HL-60/S4 treated with retinoic acid at 250 ng/mL for 4 days and 3 days (cell line): ENCODE data around the gene EFCAB6.

Experiments
- in situ Hi-C: fragments of 300-500 bp; cut with MboI; formaldehyde crosslinking; loops from 2 replicates; pipeline ENCODE4 v1.7.0; 2022; ENCODE audit warnings: low sequenced_read_pairs

Gene EFCAB6

DNA sequence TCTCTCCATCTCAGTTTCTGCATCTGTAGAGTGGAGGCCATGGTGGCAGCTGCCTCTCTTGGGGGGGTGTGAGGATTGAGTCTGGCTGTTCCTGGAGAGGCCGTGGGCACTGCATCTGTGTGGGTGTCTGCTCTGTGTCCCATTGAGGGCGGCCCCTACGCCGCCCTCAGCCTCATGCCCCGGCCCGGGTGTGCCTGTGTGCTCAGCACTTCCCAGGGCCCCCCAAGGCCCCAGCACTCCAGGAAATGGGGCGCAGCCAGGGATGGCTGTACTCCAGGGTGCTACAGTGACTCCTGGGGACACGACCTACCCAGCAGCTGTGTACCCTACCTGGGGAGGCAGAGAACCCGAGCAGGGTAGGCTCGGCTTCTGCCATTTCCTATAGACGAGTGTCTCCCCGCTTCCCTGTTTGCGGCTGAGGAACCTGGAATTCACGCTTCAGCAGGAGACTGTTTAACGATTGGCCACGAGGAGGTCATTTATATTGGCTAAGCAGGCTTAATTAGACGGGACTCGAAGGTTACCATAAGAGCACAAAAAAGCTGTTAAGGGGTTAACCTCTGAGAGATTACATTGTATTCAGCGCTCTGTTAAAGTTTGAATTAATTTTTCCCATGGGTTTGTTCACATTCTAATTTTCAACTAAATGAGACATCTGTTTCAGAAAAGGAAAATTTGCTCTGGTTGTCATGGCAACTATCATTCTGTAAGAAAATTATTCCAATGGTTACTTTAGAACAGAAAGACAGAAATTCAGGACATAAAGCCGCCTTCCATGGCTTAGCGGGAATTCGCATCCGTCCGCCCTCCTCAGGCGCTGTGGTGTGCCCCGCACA, 323.9 kb downstream of the EFCAB6 start:
- in situ Hi-C loops = no loop called here

DNA sequence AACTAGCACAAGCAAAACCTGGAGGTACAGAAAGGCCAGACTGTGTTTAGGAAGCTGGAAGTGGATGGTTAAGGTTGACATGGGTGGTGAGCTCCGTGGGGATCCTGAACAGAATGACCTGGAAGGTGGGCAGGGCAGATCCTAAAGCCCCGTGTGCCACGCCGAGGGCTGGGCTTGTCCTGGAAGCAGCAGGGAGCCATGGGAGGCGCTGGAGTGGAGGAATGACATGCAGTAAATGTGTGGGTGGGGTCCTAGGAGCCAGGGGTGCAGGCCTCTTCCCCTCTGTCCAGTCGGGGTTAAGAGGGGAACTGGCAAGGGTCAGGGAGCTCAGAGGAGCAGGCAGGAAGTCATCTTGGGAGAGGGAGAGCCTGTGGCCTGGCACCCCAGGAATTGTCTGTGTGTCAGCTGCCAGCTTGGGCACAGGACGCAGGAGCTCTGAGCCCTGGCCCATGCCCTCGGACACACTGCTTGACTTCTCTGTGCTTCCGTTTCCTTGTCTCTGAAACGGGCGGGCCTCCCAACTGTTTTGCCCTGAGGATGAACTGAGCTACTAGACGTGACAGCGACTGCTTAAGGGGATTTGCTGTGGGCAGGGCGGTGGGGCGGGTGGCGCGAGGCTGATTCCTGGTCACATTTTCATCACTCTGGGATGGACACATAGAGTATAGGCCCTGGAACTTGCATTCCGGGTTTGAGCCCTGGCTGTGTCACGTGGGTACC, 324.6 kb downstream of the EFCAB6 start:
- in situ Hi-C loops = no loop called here

DNA sequence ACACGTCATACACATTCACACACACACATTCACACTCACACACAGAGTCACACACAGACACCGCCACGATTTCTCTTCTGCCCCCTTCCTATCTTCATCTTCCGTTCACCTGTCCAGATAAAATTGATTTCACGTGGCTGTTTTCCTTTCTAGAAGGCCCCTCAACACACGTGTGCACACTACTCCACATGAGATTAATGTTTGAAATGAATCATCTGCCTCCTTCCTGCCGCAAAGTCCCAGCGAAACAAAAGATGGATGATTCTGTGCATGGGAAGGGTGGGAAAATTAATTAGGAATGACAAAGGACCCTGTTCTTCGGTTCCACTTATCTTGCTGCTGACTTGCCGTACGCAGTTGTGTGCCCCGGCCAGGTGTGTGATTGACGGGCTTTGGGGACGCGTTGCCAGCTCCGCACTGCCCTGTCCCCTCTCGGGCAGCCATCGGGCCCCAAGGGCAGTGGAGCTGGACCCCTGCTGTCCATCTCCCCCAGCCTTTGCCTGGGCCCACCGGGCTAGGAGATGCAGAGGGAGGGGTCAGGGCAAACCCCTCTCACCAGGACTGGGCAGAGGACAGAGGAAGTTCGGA, 326.5 kb downstream of the EFCAB6 start:
- in situ Hi-C loops = no loop called here

DNA sequence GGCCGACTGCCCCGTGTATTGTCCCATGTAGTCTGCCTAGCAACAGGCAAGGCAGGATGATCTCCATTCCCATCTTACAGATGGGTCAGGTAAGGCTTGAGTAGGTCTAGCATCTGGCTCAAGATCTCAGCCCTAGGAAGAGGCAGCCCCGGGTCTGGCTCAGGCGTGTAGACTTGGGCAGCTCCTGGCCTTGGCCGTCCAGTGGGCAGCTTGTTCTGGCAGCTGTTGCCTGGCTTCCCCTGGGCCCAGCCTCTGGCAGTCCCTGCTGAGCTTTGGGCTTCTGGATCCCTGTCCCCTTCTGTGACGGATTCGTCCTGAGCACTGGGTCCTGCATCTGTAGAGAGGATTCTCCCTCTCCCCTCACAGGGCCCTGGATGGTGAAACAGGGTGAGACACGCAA, 327.9 kb downstream of the EFCAB6 start:
- in situ Hi-C loops = no loop called here

DNA sequence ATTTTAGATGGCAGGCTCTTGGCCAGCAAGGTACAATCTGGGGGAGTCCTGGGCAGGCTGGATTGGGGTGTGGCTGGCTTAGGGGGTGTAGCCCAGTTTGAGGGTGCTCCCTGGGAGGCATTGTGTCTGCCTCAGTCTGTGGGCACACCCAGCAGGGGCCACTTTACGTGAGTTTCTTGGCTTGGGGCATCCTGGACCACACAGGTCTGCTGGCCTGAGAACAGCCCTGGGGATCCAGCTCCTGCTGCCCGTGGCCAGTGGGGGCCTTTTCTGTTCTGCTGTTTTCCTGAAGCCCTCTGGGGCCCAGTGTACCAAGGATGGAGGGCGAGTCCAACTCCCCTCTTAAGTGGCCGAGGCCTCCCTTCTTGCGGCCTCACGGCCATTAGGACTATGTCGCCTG, 328.4 kb downstream of the EFCAB6 start:
- in situ Hi-C loops = no loop called here

DNA sequence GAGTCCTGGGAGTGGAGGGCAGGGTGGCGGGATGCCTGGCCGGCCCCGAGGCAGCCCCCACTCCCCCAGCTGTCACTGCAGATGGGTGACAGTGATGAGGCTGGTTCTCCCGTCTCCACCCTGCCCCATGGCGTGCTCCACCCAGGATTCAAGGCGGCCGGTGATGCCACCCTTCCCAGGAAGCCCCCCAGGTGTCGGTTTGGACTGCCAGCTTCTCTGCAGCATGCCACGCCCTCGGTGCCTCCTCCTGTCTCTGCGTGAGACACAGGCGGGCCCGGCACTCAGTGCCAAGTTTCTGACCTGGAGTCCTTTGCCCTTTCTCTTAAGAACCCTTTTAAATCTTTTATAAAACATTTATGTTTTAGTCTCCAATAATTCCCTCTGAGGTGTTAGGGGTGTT, 328.8 kb downstream of the EFCAB6 start:
- in situ Hi-C loops = no loop called here

DNA sequence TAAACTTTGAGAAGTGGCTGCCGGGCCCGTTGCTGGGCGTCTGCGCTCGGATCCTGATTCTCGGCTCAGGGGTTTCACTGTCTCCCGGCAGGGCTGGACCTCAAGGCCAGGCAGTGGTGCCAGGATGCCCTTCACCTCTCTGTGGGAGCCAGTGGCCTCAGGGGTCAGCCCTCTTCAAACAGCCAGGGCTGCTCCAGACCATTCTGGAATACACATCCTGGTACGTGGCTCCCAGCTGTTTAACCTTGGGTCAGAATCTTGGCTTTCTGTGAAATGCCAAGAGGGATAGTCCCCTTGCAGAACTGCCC, 329.8 kb downstream of the EFCAB6 start:
- in situ Hi-C loops = no loop called here

DNA sequence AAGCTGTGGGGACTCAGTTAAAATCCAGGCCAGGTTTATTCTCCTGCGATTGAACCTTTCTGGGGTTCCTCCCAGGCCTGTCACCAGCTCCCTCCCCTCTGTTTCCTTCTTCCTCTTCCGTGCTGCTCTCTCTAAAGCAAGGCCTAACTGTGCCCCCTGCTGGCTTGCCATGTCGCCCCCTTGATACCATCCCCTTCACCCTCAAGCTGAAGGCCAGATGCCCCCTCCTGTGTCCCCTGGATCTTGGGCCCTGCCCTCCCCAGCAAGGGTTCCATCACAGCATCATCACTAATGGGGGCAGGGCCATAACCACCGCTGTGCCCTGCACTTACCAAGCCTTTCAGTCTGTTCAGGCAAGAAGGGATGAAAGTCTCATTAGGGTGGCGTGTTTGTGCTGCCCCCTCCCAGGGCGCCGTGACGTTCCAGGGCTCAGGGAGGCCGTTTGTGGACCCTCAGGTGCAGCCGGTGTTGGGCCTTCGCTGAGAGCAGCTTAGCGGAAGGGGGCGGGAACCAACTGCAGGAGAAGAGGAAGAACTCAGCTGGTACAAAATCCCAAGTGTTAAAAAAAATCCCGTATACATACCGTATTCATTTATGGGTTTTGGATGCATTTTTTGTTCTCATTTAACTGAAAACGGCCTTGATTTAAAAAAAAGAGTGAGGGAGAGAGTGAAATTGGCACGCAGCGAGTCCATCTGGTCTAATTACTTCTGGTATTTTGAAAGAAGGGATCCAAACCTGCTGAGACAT, 330.4 kb downstream of the EFCAB6 start:
- in situ Hi-C loops = no loop called here

DNA sequence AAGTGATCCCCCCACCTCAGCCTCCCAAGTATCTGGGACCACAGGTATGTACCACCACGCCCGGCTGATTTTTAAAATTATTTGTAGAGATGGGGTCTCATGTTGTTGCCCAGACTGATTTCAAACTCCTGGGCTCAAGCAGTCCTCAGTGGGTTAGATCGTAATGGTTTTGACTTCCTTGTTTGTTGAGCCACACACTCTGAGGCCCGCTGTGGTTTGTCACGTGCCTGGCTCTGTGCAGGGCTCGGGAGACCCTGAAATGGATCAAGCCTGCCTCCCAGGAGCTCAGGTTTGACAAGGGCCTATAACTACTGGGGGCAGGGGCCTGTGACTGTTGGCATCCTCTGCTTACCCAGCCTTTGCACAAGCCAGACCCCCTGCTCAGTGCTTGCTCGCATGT, 332.1 kb downstream of the EFCAB6 start:
- in situ Hi-C loops = no loop called here

DNA sequence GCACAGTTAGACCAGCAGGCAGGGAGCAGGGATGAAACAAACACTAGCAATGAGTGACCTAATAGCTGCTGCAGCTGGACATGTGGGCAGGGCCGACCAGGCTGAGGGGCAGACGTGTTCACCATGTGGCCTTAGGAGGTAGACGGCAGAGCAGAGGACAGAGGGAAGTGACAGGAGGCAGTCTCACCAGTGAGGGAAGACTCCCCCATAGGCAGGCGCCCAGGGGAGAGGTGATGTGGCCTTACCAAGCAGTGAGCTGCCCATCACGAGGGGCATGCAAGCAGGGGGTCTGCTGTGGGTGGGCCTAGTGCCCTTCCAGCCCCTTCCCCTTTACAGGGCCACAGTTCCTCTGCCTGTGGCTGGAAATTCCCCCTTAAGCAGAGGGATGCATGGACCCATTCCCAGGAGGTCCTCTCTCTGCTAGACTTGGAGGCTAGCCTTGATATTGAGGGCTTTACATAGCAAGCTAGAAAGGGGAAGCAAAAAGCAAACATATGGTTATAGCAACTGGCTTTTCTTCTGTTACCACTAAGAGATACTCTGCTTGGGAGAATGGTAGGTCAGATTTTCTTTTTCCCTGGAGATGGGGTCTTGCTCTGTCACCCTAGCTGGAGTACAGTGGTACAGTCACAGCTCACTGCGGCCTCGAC, 332.7 kb downstream of the EFCAB6 start:
- in situ Hi-C loops = no loop called here
